ENCODE measurements around the gene UBE2E3.

Gene UBE2E3

GRCh38 chr2:180944372-180944771 lies 36.0 kb upstream of the UBE2E3 start:
- no peak for DNase-seq (ENCODE audit: low read depth, low spot score)
- ChIA-PET POLR2A (no interaction called here), CTCF (no interaction called here)
- TF ChIP-seq CTCF (IDR thresholded peaks at IDR 0.05; ENCODE audit: insufficient read depth, low read length, missing control alignments): no peak
- H3K4me3 ChIP-seq (ENCODE audit: low read depth, low read length): no peak overlapping the region

- ChIA-PET POLR2A (no interaction called here), CTCF (no interaction called here)
- H3K4me3 ChIP-seq (ENCODE audit: low read depth, low read length): no peak overlapping the region
- TF ChIP-seq CTCF (IDR thresholded peaks at IDR 0.05; ENCODE audit: insufficient read depth, low read length, missing control alignments): no peak
- no peak for DNase-seq (ENCODE audit: low read depth, low spot score)
Observed at GRCh38 chr2:180947208-180947689, 33.2 kb upstream of the UBE2E3 start.

GRCh38 chr2:180949896-180950295 lies 30.5 kb upstream of the UBE2E3 start:
- POLR2A ChIA-PET: no interaction called here
- CTCF ChIA-PET: interaction anchor here (1.0 kb wide), 1 partner anchor 30 kb away, joined by 3 read pairs; no protein-coding TSS in a partner anchor

GRCh38 chr2:180952082-180952481 lies 28.3 kb upstream of the UBE2E3 start:
- DNase-seq (ENCODE audit: low read depth, low spot score): no peak
- no peak for TF ChIP-seq CTCF (IDR thresholded peaks at IDR 0.05; ENCODE audit: insufficient read depth, low read length, missing control alignments)
- ChIA-PET POLR2A (no interaction called here), CTCF (no interaction called here)
- H3K4me3 ChIP-seq (ENCODE audit: low read depth, low read length): no peak overlapping the region

More at GRCh38 chr2:180949896-180950295, 30.5 kb upstream of the UBE2E3 start:
- no peak overlapping the region for H3K4me3 ChIP-seq (ENCODE audit: low read depth, low read length)
- no peak for TF ChIP-seq CTCF (IDR thresholded peaks at IDR 0.05; ENCODE audit: insufficient read depth, low read length, missing control alignments)
- DNase-seq (ENCODE audit: low read depth, low spot score): no peak

GRCh38 chr2:180952731-180953336 lies 27.6 kb upstream of the UBE2E3 start:
- no peak for DNase-seq (ENCODE audit: low read depth, low spot score)
- TF ChIP-seq CTCF (IDR thresholded peaks at IDR 0.05; ENCODE audit: insufficient read depth, low read length, missing control alignments): no peak
- CTCF ChIA-PET: no interaction called here
- POLR2A ChIA-PET: no interaction called here
- H3K4me3 ChIP-seq (ENCODE audit: low read depth, low read length): no peak overlapping the region

- no peak overlapping the region for H3K4me3 ChIP-seq (ENCODE audit: low read depth, low read length)
- ChIA-PET CTCF (no interaction called here), POLR2A (no interaction called here)
- DNase-seq (ENCODE audit: low read depth, low spot score): no peak
- no peak for TF ChIP-seq CTCF (IDR thresholded peaks at IDR 0.05; ENCODE audit: insufficient read depth, low read length, missing control alignments)
Observed at GRCh38 chr2:180953550-180953949, 26.9 kb upstream of the UBE2E3 start.
